Thoracic aorta (tissue), 2 donors: ENCODE results near the gene TNFSF4. TPM values are rescaled to one million over a fixed set of nuclear protein-coding genes. Genes with fewer than 3 reads are reported as not detected.

Experiments
- ATAC-seq: fragments of 150-250 bp; one replicate; pipeline ENCODE4 v1.8.0; 2017; ENCODE audit warnings: low read depth; ENCODE audit not compliant: insufficient number of reproducible peaks, low FRiP score
- DNase-seq: peaks from one replicate; pipeline ENCODE4 v3.0.0-alpha.2; 2020; ENCODE audit warnings: low spot score
- H3K27ac ChIP-seq, 2 donors: fragments of 200-600 bp; sonication (generic); 1 replicate in 1 of 2; 2 replicates in 1 of 2; pipeline ENCODE4 v1.5.1; 2016; ENCODE audit warnings: mild to moderate bottlenecking in 2 of 2, moderate library complexity in 2 of 2
- H3K27me3 ChIP-seq: fragments of 200-600 bp; sonication (generic); replicated peaks from 2 replicates; pipeline ENCODE4 v1.6.0; 2016; ENCODE audit warnings: mild to moderate bottlenecking; ENCODE audit not compliant: insufficient read depth
- H3K36me3 ChIP-seq: fragments of 200-600 bp; sonication (generic); one replicate; pipeline ENCODE4 v1.5.1; 2016
- H3K4me1 ChIP-seq, 2 donors: fragments of 200-600 bp; sonication (generic); 1 replicate in 1 of 2; 2 replicates in 1 of 2; pipeline versions ENCODE4 v1.5.1 to v1.6.0; 2016; ENCODE audit warnings: low read depth in 2 of 2, mild to moderate bottlenecking in 1 of 2; ENCODE audit not compliant: control insufficient read depth in 1 of 2
- H3K4me3 ChIP-seq: fragments of 200-600 bp; sonication (generic); 2 replicates; pipeline ENCODE4 v1.5.1; 2016; ENCODE audit warnings: mild to moderate bottlenecking
- H3K9me3 ChIP-seq: fragments of 200-600 bp; sonication (generic); 2 replicates; pipeline ENCODE4 v1.5.1; 2016
- CTCF ChIP-seq: fragments of 200-600 bp; sonication (generic); IDR thresholded peaks from one replicate; pipeline ENCODE4 v1.5.1; 2019; ENCODE audit warnings: antibody characterized with exemption
- total RNA-seq, 2 donors: library from RNA; depleted of rRNA; stranded (reverse); fragments of >200 nt; gene quantifications; one replicate each; pipeline versions ENCODE4 v1.1.0 to v1.2.3, GENCODE V29; 2016

The TNFSF4 gene
- total RNA-seq, 2 donors from 2014 or later, result 0.71 to 5.4 TPM

GRCh38 chr1:173150795-173151194 lies 56.3 kb downstream of the TNFSF4 start:
- Histone ChIP-seq H3K27me3 (no peaks in the 10 kb centered on the region), H3K36me3 (no peaks in the 10 kb centered on the region), H3K4me1 (no peaks in the 10 kb centered on the region), H3K4me3 (no peak overlapping the region), H3K9me3 (peaks cover 5% of the 10 kb centered on the region), H3K27ac (no peak overlapping the region)
- no peak for ATAC-seq
- no peak for TF ChIP-seq CTCF
- DNase-seq, result no peak

- no peak for TF ChIP-seq CTCF
- ATAC-seq (no peak), DNase-seq (no peak)
- H3K27ac ChIP-seq, result no peak overlapping the region
- no peaks in the 10 kb centered on the region for H3K4me1 ChIP-seq
- no peaks in the 10 kb centered on the region for H3K27me3 ChIP-seq
- H3K36me3 ChIP-seq, result no peaks in the 10 kb centered on the region
- H3K4me3 ChIP-seq, result no peak overlapping the region
- peaks cover 7% of the 10 kb centered on the region for H3K9me3 ChIP-seq
Observed at GRCh38 chr1:173149887-173150286, 57.2 kb downstream of the TNFSF4 start.

GRCh38 chr1:173148971-173149370 lies 58.2 kb downstream of the TNFSF4 start:
- no peak overlapping the region for H3K27ac ChIP-seq
- TF ChIP-seq CTCF, result no peak
- H3K4me3 ChIP-seq, result no peak overlapping the region
- DNase-seq (no peak), ATAC-seq (no peak)
- no peaks in the 10 kb centered on the region for H3K36me3 ChIP-seq
- no peaks in the 10 kb centered on the region for H3K27me3 ChIP-seq
- no peaks in the 10 kb centered on the region for H3K4me1 ChIP-seq
- peaks cover 7% of the 10 kb centered on the region for H3K9me3 ChIP-seq

GRCh38 chr1:173148545-173148944 lies 58.6 kb downstream of the TNFSF4 start:
- Histone ChIP-seq H3K36me3 (no peaks in the 10 kb centered on the region), H3K27me3 (no peaks in the 10 kb centered on the region), H3K4me3 (no peak overlapping the region), H3K27ac (no peak overlapping the region), H3K4me1 (no peaks in the 10 kb centered on the region), H3K9me3 (peaks cover 7% of the 10 kb centered on the region)
- TF ChIP-seq CTCF, result no peak
- DNase-seq (no peak), ATAC-seq (no peak)

- TF ChIP-seq CTCF, result no peak
- DNase-seq, result no peak
- Histone ChIP-seq H3K27me3 (no peaks in the 10 kb centered on the region), H3K4me3 (no peak overlapping the region), H3K9me3 (peaks cover 1% of the 10 kb centered on the region), H3K27ac (no peak overlapping the region), H3K36me3 (no peaks in the 10 kb centered on the region), H3K4me1 (no peaks in the 10 kb centered on the region)
- ATAC-seq, result no peak
Observed at GRCh38 chr1:173140733-173141132, 66.4 kb downstream of the TNFSF4 start.
